WERI-Rb-1 (cell line): Measurements from ENCODE around the gene CABP4.
"Not testable (repeated sequence)": the region's sequence is repeated elsewhere in the genome, so short reads cannot be mapped to it uniquely, and the experiment has no call there.

Source experiments
- DNase-seq: peaks from one replicate; pipeline ENCODE4 v3.0.0-alpha.2; 2020
- H3K27ac ChIP-seq: fragments of 250-450 bp; sonication (Bioruptor Pico); 2 replicates; pipeline ENCODE4 v1.5.1; 2020; ENCODE audit warnings: mild to moderate bottlenecking, moderate library complexity
- H3K27me3 ChIP-seq: fragments of 250-450 bp; sonication (Bioruptor Pico); 2 replicates; pipeline ENCODE4 v1.5.1; 2021; ENCODE audit warnings: mild to moderate bottlenecking, low read depth, moderate library complexity; ENCODE audit not compliant: insufficient read depth, severe bottlenecking
- H3K36me3 ChIP-seq: fragments of 250-450 bp; sonication (Bioruptor Pico); 2 replicates; pipeline ENCODE4 v1.5.1; 2020; ENCODE audit warnings: mild to moderate bottlenecking, moderate library complexity
- H3K4me3 ChIP-seq: 2 replicates; pipeline ENCODE4 v1.5.1; 2011; ENCODE audit warnings: low read depth, mild to moderate bottlenecking, control low read depth, low read length
- H3K9me3 ChIP-seq: fragments of 250-450 bp; sonication (Bioruptor Pico); 2 replicates; pipeline ENCODE4 v1.5.1; 2021; ENCODE audit warnings: mild to moderate bottlenecking, moderate library complexity; ENCODE audit not compliant: severe bottlenecking
- TF ChIP-seq, protein P1 (sequence below): IDR thresholded peaks from 2 replicates; pipeline ENCODE4 v1.5.1; 2011; ENCODE audit warnings: low read depth, mild to moderate bottlenecking, control low read depth, inconsistent platforms, low read length

CABP4 gene

DNA sequence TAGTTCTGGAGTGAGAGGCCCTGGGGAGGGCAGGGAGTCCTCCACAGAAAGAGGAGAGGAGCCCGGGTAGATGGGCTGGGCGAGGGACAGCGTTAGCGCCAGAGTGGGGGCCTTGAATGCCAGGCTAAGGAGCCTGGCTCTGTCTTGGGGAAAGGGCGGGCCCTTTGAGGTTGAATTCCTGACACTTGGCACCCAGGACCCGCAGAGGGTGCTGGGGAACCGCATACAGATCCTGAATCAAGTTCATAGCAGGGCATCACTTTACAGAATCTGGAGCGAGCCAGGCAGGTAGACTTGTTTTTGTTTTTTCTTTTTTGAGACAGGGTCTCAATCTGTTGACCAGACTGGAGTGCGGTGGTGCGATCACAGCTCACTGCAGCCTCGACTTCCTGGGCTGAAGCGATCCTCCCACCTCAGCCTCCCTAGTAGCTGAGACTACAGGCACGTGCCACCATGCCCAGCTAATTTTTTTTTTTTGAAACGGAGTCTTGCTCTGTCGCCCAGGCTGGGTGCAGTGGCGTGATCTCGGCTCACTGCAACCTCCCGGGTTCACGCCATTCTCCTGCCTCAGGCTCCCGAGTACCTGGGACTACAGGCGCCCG lies 33.6 kb upstream of the CABP4 start:
- DNase-seq, result no peak
- TF ChIP-seq, protein P1, sequence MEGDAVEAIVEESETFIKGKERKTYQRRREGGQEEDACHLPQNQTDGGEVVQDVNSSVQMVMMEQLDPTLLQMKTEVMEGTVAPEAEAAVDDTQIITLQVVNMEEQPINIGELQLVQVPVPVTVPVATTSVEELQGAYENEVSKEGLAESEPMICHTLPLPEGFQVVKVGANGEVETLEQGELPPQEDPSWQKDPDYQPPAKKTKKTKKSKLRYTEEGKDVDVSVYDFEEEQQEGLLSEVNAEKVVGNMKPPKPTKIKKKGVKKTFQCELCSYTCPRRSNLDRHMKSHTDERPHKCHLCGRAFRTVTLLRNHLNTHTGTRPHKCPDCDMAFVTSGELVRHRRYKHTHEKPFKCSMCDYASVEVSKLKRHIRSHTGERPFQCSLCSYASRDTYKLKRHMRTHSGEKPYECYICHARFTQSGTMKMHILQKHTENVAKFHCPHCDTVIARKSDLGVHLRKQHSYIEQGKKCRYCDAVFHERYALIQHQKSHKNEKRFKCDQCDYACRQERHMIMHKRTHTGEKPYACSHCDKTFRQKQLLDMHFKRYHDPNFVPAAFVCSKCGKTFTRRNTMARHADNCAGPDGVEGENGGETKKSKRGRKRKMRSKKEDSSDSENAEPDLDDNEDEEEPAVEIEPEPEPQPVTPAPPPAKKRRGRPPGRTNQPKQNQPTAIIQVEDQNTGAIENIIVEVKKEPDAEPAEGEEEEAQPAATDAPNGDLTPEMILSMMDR, result no peak
- no peak overlapping the region for H3K4me3 ChIP-seq
- H3K27me3 ChIP-seq, result no peaks in the 10 kb centered on the region
- no peaks in the 10 kb centered on the region for H3K9me3 ChIP-seq
- H3K27ac ChIP-seq, result peak overlapping the region; percentile 47
- H3K36me3 ChIP-seq, result no peaks in the 10 kb centered on the region

DNA sequence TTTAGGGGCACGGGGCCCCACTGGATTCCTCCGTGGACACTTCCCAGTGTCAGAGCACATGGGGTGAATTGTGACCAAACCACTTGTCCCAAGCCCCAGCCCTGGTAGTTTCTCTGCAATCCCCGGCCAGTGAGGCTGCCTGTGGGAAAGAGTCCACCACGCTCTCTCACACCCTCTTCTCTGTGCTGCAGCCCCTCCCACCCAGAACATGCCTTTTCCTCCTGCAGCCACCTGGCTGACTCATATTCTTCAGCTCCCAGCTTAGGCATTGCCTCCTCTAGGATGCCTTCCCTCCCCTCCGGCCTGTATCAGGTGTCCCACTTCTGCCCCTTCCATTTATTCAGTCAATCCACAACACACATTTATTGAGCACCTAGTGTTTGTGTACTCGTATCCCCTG lies 32.3 kb upstream of the CABP4 start:
- Histone ChIP-seq H3K27ac (no peak overlapping the region), H3K36me3 (no peaks in the 10 kb centered on the region), H3K9me3 (no peaks in the 10 kb centered on the region), H3K27me3 (no peaks in the 10 kb centered on the region), H3K4me3 (no peak overlapping the region)
- TF ChIP-seq, protein P1, result no peak
- DNase-seq, result no peak

DNA sequence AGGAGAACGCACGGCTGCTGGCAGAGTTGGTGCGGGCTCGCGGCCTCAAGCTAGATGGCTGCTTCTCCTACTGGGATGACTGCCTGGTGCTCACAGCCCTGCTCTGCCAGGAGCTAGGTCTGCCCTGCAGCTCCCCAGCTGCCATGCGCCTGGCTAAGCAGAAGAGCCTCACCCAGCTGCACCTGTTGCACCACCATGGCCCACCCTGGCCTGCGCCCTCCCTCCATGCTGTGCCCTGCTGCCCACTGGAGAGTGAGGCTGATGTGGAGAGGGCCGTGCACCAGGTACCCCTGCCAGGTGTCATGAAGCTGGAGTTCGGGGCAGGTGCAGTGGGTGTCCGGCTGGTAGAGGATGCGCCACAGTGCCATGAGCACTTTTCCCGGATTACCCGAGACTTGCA lies 31.7 kb upstream of the CABP4 start:
- TF ChIP-seq, protein P1, result no peak
- Histone ChIP-seq H3K27me3 (no peaks in the 10 kb centered on the region), H3K36me3 (no peaks in the 10 kb centered on the region), H3K9me3 (no peaks in the 10 kb centered on the region), H3K27ac (no peak overlapping the region; the same call in 1 of the 2 replicates), H3K4me3 (no peak overlapping the region)
- DNase-seq, result no peak

DNA sequence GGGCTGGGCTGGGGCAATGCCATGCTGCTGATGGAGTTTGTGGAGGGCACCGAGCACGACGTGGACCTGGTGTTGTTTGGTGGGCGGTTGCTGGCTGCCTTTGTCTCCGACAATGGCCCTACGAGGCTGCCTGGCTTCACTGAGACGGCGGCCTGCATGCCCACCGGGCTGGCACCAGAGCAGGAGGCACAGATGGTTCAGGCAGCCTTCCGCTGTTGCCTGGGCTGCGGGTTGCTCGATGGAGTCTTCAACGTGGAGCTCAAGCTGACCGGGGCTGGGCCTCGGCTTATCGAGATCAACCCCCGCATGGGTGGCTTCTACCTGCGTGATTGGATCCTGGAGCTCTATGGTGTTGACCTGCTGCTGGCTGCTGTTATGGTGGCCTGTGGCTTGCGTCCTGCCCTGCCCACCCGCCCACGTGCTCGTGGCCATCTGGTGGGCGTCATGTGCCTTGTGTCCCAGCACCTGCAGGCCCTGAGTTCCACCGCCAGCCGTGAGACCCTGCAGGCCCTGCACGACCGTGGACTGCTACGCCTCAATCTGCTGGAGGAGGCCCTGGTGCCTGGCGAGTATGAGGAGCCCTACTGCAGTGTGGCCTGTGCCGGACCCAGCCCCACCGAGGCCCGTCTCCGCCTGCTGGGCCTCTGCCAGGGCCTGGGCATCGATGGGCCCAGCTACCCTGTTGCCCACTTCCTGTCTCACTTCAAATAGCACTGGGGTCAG lies 31.1 kb upstream of the CABP4 start:
- no peaks in the 10 kb centered on the region for H3K9me3 ChIP-seq
- TF ChIP-seq, protein P1, result no peak
- no peaks in the 10 kb centered on the region for H3K27me3 ChIP-seq
- H3K4me3 ChIP-seq, result no peak overlapping the region
- H3K36me3 ChIP-seq, result no peaks in the 10 kb centered on the region
- no peak for DNase-seq
- H3K27ac ChIP-seq, result peak overlapping the region; percentile 60

DNA sequence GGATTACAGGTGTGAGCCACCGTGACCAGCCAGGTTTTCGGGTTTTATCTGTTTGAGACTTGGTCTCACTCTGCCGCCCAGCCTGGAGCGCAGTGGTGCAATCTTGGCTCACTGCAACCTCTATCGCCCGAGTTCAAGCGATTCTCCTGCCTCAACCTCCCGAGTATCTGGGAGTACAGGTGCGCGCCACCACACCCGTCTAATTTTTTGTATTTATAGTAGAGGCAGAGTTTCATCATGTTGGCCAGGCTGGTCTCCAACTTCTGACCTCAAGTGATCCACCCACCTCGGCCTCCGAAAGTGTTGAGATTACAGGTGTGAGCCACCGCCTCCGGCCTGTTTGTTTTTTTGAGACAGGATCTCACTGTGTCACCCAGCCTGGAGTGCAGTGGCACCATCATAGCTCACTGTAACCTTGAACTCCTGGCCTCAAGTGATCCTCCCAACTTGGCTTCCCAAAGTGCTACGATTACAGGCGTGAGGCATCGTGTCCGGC lies 27.7 kb upstream of the CABP4 start:
- H3K4me3 ChIP-seq, DNase-seq, H3K27me3 ChIP-seq, H3K9me3 ChIP-seq: not testable (repeated sequence)
- H3K36me3 ChIP-seq, result peaks cover 29% of the 10 kb centered on the region
- peak overlapping the region; percentile 79; the same call in 1 of the 2 replicates for H3K27ac ChIP-seq

DNA sequence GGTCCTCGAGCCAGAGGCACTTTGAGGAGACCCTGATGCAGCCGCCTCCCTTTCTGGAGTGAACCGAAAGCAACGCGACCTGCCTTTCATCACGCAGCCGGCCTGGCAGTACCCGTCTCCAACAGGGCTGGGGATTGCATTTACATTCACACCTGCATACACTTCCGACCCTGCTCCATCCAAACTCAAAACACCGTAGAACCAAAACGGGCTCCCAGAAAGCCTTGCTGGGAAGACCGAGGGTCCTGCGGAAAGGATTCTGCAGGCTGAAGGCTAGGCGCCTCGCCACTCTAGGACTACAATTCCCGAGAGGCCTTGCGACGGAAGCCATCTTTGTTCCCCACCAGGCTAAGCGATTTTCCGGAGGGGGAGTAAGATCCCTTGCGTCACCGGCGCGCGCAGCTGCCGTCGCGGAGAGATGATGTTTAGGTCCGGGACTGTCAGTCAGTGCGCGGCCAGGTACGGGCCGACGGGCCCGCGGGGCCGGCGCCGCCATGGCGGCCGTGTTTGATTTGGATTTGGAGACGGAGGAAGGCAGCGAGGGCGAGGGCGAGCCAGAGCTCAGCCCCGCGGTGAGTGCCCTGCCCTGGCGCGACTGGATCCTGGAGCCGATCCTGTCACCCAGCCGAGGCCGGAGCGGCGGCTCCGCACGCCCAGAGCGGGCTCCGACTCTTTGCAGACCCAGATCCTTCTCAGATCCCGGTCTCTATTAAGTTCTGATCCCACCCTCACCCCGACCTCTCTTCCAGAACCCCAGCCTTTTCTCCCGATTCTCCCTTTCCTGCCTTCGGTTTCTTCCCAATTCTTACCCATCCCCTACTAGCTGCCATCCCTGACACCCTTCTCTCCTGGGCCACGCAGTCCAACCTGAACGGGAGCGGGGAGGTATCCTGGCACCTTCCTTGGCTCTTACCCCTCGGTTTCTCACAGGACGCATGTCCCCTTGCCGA lies 26.8 kb upstream of the CABP4 start, which contains the start of gene RPS6KB2:
Gene RPS6KB2 (plus strand): TSS at position 443 of the 950 bp plus-strand sequence. CDS start 52 bp downstream, at position 495.
- no peaks in the 10 kb centered on the region for H3K27me3 ChIP-seq
- no peaks in the 10 kb centered on the region for H3K9me3 ChIP-seq
- DNase-seq, result peak; percentile 98
- peak within 1 kb of the TSS; percentile 79 for H3K27ac ChIP-seq
- TF ChIP-seq, protein P1, result no peak
- peak within 1 kb of the TSS; percentile 81 for H3K4me3 ChIP-seq
- peaks cover 38% of the 10 kb centered on the region for H3K36me3 ChIP-seq
